ENCODE results near the gene GANAB. TPM values are rescaled to one million over a fixed set of nuclear protein-coding genes. Genes with fewer than 3 reads are reported as not detected.

The GANAB gene
- total and polyA plus RNA-seq, 2 experiments from 2014 or later, result 82.3 to 272 TPM

GRCh38 chr11:62647609-62648005 is 1.2 kb upstream of the GANAB start:
- no peak overlapping the region for H3K27ac ChIP-seq (ENCODE audit: low read depth)
- H3K4me1 Mint-ChIP-seq, result peaks cover 16% of the 10 kb centered on the region
- peaks cover 7% of the 10 kb centered on the region; the same call in 1 of the 2 replicates for H3K4me1 ChIP-seq (ENCODE audit: insufficient read depth)
- H3K4me3 Mint-ChIP-seq, result no peak overlapping the region; the same call in 2 of the 3 replicates
- peaks cover 38% of the 10 kb centered on the region for H3K36me3 Mint-ChIP-seq (ENCODE audit: low read depth)
- ATAC-seq (no peak), DNase-seq (ENCODE audit: low spot score) (no peak)
- H3K27ac Mint-ChIP-seq, result no peak overlapping the region
- no peak overlapping the region for H2AFZ ChIP-seq
- no peaks in the 10 kb centered on the region for H3K9me2 ChIP-seq (ENCODE audit: insufficient read depth)
- H3K79me2 ChIP-seq (replicated peaks; ENCODE audit: insufficient read depth), result peaks cover 55% of the 10 kb centered on the region
- H3K27me3 ChIP-seq (ENCODE audit: insufficient read depth), result no peaks in the 10 kb centered on the region
- peaks cover 20% of the 10 kb centered on the region; the same call in 1 of the 2 replicates for H3F3A ChIP-seq (replicated peaks; ENCODE audit: low read depth)
- peaks cover 2% of the 10 kb centered on the region; the same call in 1 of the 3 replicates for H3K9me3 Mint-ChIP-seq
- TF ChIP-seq NANOG (IDR thresholded peaks at IDR 0.05; ENCODE audit: borderline replicate concordance) (no peak), EZH2phosphoT487 (IDR thresholded peaks at IDR 0.05; ENCODE audit: unreplicated experiment) (no peak), ZNF114 (CRISPR knock-in tag; IDR thresholded peaks at IDR 0.05) (no peak), CTCF (conservative IDR thresholded peaks at IDR 0.05; ENCODE audit: low read depth in 2 of 2) (no peak), CREB1 (CRISPR knock-in tag; IDR thresholded peaks at IDR 0.05; ENCODE audit: low read depth) (no peak), ETS1 (IDR thresholded peaks at IDR 0.05) (no peak), ZNF331 (CRISPR knock-in tag; IDR thresholded peaks at IDR 0.05; ENCODE audit: low read depth) (no peak), STAT1 (IDR thresholded peaks at IDR 0.05; ENCODE audit: unreplicated experiment) (no peak), POLR2AphosphoS5 (IDR thresholded peaks at IDR 0.05; ENCODE audit: low read depth) (no peak), JUNB (IDR thresholded peaks at IDR 0.05; ENCODE audit: unreplicated experiment) (no peak), EZH2 (IDR thresholded peaks at IDR 0.05; ENCODE audit: low read depth, unreplicated experiment) (no peak), REST (IDR thresholded peaks at IDR 0.05; ENCODE audit: unreplicated experiment) (no peak), ZNF462 (CRISPR knock-in tag; IDR thresholded peaks at IDR 0.05) (no peak)
- H3K27me3 Mint-ChIP-seq (ENCODE audit: insufficient read depth, low read depth, poor library complexity), result peaks cover 10% of the 10 kb centered on the region
- H3K4me3 ChIP-seq, result no peak overlapping the region
- no peak overlapping the region for H3K4me2 ChIP-seq
- H3K36me3 ChIP-seq (ENCODE audit: insufficient read depth), result peaks cover 10% of the 10 kb centered on the region; the same call in 1 of the 2 replicates
- H4K20me1 ChIP-seq (replicated peaks; ENCODE audit: insufficient read depth), result peaks cover 19% of the 10 kb centered on the region

All from GM23338 (cell line).